Limb (tissue), 2 donors: ENCODE measurements around the gene PPP1R9B.
A peak's percentile ranks its signal among the peaks of the same experiment; 100 is the strongest.

ENCODE experiments used
- DNase-seq, 2 donors: peaks; one replicate each; pipeline ENCODE4 v3.0.0-alpha.2; 2016; ENCODE audit errors: extremely low spot score in 2 of 2

Gene PPP1R9B

GRCh38 chr17:50093807-50094206, 56.7 kb downstream of the PPP1R9B start:
- no peak for DNase-seq

GRCh38 chr17:50093246-50093645, 57.2 kb downstream of the PPP1R9B start:
- DNase-seq, result no peak

- DNase-seq, result peak in 1 of 2 donors; percentile 21
Measured at GRCh38 chr17:50091918-50092285, 58.6 kb downstream of the PPP1R9B start.

- no peak for DNase-seq
Measured at GRCh38 chr17:50090971-50091917, 59.2 kb downstream of the PPP1R9B start.

GRCh38 chr17:50090071-50090470, 60.4 kb downstream of the PPP1R9B start:
- no peak for DNase-seq

- DNase-seq, result no peak
Measured at GRCh38 chr17:50088952-50089825, 61.3 kb downstream of the PPP1R9B start.

- peak in 1 of 2 donors; percentile 27 for DNase-seq
Measured at GRCh38 chr17:50087912-50088405, 62.5 kb downstream of the PPP1R9B start.

- peak; percentile 67 to 84 for DNase-seq
Measured at GRCh38 chr17:50087246-50087911, 63.1 kb downstream of the PPP1R9B start.
